PC-9 (cell line): Measurements from ENCODE around the gene PRR7. TPM values are rescaled to one million over a fixed set of nuclear protein-coding genes. Genes with fewer than 3 reads are reported as not detected.
A peak's percentile ranks its signal among the peaks of the same experiment; 100 is the strongest.

Experiments used
- BruUV-seq: library from RNA; stranded (reverse); fragments of 400-500 nt; replicated peaks from 2 replicates; lab custom pipeline; 2021; lab: Mats Ljungman, UMichigan
- CTCF ChIA-PET: fragments of 300-600 bp; sonication (Branson Sonifier 250); formaldehyde crosslinking; loops from one replicate; lab custom pipeline; 2022; ENCODE audit warnings: antibody characterized with exemption; lab: Charles Lee
- POLR2A ChIA-PET: fragments of 300-600 bp; sonication (Branson Sonifier 250); formaldehyde crosslinking; loops from one replicate; lab custom pipeline; 2022; ENCODE audit warnings: antibody characterized with exemption; ENCODE audit not compliant: unreplicated experiment; lab: Charles Lee
- DNase-seq, 2 experiments: peaks; one replicate each; pipeline versions ENCODE4 v3.0.0 to v3.0.0-alpha.2; 2015 to 2022; ENCODE audit warnings: mixed read lengths in 1 of 2
- H2AFZ ChIP-seq: fragments of 200-600 bp; sonication (generic); 2 replicates; pipeline ENCODE4 v1.8.1; 2017; ENCODE audit warnings: antibody characterized with exemption
- H3F3A ChIP-seq: fragments of 200-600 bp; sonication (generic); 2 replicates; pipeline ENCODE4 v1.8.1; 2017; ENCODE audit warnings: antibody characterized with exemption, mild to moderate bottlenecking, low read depth; ENCODE audit not compliant: insufficient read depth
- H3K27ac ChIP-seq: fragments of 200-600 bp; sonication (generic); 2 replicates; pipeline ENCODE4 v1.6.1; 2016; ENCODE audit warnings: mixed run types
- H3K27me3 ChIP-seq: fragments of 200-600 bp; sonication (generic); 2 replicates; pipeline ENCODE4 v1.6.1; 2016; ENCODE audit warnings: low read depth, mixed run types; ENCODE audit not compliant: insufficient read depth
- H3K36me3 ChIP-seq: fragments of 200-600 bp; sonication (generic); 2 replicates; pipeline ENCODE4 v1.6.1; 2016; ENCODE audit warnings: low read depth, mixed run types
- H3K4me1 ChIP-seq: fragments of 200-600 bp; sonication (generic); replicated peaks from 2 replicates; pipeline ENCODE4 v1.6.1; 2016; ENCODE audit warnings: mixed run types; ENCODE audit not compliant: insufficient read depth
- H3K4me2 ChIP-seq: fragments of 200-600 bp; sonication (generic); 2 replicates; pipeline ENCODE4 v1.6.1; 2017; ENCODE audit warnings: mixed run types
- H3K4me3 ChIP-seq: fragments of 200-600 bp; sonication (generic); 2 replicates; pipeline ENCODE4 v1.6.1; 2016; ENCODE audit warnings: mixed run types
- H3K79me2 ChIP-seq: fragments of 200-600 bp; sonication (generic); 2 replicates; pipeline ENCODE4 v1.6.1; 2017; ENCODE audit warnings: low read depth, mixed run types
- H3K9me2 ChIP-seq: fragments of 200-600 bp; sonication (generic); 2 replicates; pipeline ENCODE4 v1.8.1; 2017; ENCODE audit warnings: mild to moderate bottlenecking; ENCODE audit not compliant: insufficient read depth
- H3K9me3 ChIP-seq: fragments of 200-600 bp; sonication (generic); 2 replicates; pipeline ENCODE4 v1.8.1; 2016; ENCODE audit warnings: low read depth; ENCODE audit not compliant: insufficient read depth
- H4K20me1 ChIP-seq: fragments of 200-600 bp; sonication (generic); 2 replicates; pipeline ENCODE4 v1.8.1; 2017; ENCODE audit not compliant: insufficient read depth
- EZH2 ChIP-seq: fragments of 200-600 bp; sonication (generic); IDR thresholded peaks from 2 replicates; pipeline ENCODE4 v1.8.0; 2017; ENCODE audit warnings: antibody characterized with exemption, low read depth
- intact Hi-C: fragments of 100-400 bp; cut with micrococcal nuclease; formaldehyde crosslinking; loops from one replicate; pipeline ENCODE4 v1.10.0; 2022; ENCODE audit not compliant: unreplicated experiment
- total RNA-seq: library from RNA; stranded (reverse); gene quantifications from 2 replicates; pipeline ENCODE4 v1.2.3, GENCODE V29; 2021
- TF ChIP-seq, protein P1 (sequence below): fragments of 200-600 bp; sonication (generic); conservative IDR thresholded peaks from 2 replicates; pipeline ENCODE4 v1.6.1; 2017; ENCODE audit warnings: mixed run types, antibody characterized with exemption, mild to moderate bottlenecking, moderate library complexity

Gene PRR7
- total RNA-seq, 1 experiment from 2014 or later, result 22.2 TPM

DNA sequence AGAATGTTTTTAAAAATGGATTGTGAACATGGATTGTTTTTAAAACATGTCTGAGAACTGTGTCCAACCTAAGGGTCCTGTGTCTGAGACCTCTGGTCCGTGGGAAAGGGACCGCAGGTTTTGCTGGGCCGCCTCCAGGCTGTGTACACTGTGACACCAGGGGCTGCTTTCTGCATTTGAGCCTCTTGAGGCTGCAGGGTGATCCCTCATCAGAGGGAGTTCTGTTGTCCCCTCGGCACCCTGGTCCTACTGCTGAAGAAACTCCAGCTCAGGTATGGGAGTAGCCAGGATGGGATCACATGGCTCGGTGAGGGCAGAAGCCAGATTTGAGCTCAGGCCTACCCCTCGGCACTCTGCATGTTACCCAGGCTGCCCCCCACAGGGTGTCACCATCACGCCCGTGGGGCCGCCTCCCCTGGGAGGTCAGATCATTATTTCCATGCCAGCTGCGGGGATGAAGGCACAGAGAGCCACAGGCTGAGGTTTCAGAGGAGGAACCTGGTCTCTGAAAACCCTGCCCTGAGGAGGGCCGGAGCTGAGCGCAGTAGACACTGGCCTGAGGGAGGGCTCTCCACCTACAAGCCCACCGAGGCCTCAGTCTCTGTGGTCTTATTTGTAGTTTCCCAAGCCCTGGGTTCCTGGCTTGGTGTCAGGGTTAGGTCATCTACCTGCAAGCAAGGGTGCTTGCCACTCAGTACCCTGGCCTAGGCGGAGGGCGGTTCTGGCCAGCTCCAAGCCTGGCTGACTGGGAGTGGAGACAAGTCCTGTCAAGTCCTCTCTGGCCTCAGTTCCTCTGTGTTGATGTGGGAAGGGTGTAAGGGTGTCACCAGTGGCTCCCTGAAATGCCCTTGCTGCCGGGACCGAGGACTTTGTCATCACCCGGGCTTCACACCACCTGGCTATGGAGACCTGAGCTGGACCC lies 2.8 kb downstream of the PRR7 start:
- peaks cover 38% of the 10 kb centered on the region for H3F3A ChIP-seq
- no peaks in the 10 kb centered on the region for H3K9me3 ChIP-seq
- H3K4me1 ChIP-seq, result peaks cover 23% of the 10 kb centered on the region
- no peaks in the 10 kb centered on the region for H3K27me3 ChIP-seq
- H3K79me2 ChIP-seq, result peaks cover 39% of the 10 kb centered on the region
- H3K4me2 ChIP-seq, result 0 out of 2 replicates have a peak overlapping the region, but pooled peaks have one; percentile 90
- no TSS peak for BruUV-seq
- no peak for TF ChIP-seq EZH2
- TF ChIP-seq, protein P1, sequence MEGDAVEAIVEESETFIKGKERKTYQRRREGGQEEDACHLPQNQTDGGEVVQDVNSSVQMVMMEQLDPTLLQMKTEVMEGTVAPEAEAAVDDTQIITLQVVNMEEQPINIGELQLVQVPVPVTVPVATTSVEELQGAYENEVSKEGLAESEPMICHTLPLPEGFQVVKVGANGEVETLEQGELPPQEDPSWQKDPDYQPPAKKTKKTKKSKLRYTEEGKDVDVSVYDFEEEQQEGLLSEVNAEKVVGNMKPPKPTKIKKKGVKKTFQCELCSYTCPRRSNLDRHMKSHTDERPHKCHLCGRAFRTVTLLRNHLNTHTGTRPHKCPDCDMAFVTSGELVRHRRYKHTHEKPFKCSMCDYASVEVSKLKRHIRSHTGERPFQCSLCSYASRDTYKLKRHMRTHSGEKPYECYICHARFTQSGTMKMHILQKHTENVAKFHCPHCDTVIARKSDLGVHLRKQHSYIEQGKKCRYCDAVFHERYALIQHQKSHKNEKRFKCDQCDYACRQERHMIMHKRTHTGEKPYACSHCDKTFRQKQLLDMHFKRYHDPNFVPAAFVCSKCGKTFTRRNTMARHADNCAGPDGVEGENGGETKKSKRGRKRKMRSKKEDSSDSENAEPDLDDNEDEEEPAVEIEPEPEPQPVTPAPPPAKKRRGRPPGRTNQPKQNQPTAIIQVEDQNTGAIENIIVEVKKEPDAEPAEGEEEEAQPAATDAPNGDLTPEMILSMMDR, result no peak
- peak overlapping the region; percentile 52; the same call in 1 of the 2 replicates for H3K27ac ChIP-seq
- ChIA-PET POLR2A (interaction anchor here (0.6 to 0.7 kb wide), 2 partner anchors 79 to 86 kb away, joined by 7 read pairs; no protein-coding TSS in a partner anchor), CTCF (interaction anchor here (0.6 kb wide), 1 partner anchor 255 kb away, joined by 5 read pairs; no protein-coding TSS in a partner anchor)
- intact Hi-C loops, result no loop called here
- H4K20me1 ChIP-seq, result peaks cover 20% of the 10 kb centered on the region
- no peak overlapping the region for H2AFZ ChIP-seq
- H3K9me2 ChIP-seq, result no peaks in the 10 kb centered on the region
- no peak for DNase-seq
- H3K36me3 ChIP-seq, result peaks cover 5% of the 10 kb centered on the region; the same call in 1 of the 2 replicates
- H3K4me3 ChIP-seq, result no peak overlapping the region

DNA sequence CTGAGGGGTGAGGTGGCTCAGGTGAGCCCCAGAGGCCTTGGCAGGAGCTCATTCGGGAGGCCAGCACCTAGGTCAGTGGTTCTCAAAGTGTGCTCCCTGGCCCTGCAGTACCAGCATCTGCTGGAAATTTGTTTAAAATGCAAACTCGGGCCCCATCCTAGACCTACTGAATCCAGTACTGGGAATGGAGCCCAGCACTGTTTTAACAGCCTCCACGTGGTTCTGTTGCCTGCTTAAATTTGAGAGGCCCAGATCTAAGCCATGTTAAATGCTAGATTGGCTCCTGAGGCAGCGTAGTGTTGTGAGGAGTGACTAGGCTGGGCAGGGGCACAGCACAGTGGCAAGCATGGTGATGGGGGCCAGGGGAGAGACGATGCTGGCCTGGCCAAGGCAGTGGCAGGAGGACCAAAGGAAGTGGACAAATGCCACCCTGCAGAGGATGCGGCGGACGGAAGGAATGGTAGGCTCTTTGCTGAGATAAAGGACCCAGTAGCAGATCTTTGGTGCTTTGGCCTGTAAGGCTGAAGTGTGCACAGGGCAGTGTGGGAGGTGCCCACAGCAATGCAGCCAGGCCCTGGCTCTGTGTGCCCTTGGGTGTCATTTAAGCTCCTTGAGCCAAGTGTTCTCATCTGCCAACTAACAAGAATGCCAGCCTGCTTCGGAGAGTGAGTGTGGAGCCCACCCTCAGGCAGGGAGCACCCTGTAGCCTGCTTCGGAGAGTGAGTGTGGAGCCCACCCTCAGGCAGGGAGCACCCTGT lies 4.2 kb downstream of the PRR7 start:
- DNase-seq, result no peak
- Histone ChIP-seq H3K79me2 (peaks cover 26% of the 10 kb centered on the region), H3F3A (peaks cover 27% of the 10 kb centered on the region), H3K36me3 (peaks cover 5% of the 10 kb centered on the region; the same call in 1 of the 2 replicates), H3K4me2 (no peak overlapping the region), H3K9me2 (no peaks in the 10 kb centered on the region), H3K9me3 (no peaks in the 10 kb centered on the region), H3K4me3 (no peak overlapping the region), H3K4me1 (peaks cover 23% of the 10 kb centered on the region), H2AFZ (no peak overlapping the region), H3K27ac (no peak overlapping the region), H4K20me1 (peaks cover 13% of the 10 kb centered on the region; the same call in 1 of the 2 replicates), H3K27me3 (no peaks in the 10 kb centered on the region)
- ChIA-PET CTCF (interaction anchor here (0.6 kb wide), 1 partner anchor 25 kb away, joined by 7 read pairs; the partner anchor contains the start of gene GRK6), POLR2A (no interaction called here)
- TF ChIP-seq EZH2, result no peak
- TF ChIP-seq, protein P1, result no peak
- BruUV-seq, result no TSS peak
- intact Hi-C loops, result no loop called here
